ENCODE measurements around the gene KCNK1. TPM values are rescaled to one million over a fixed set of nuclear protein-coding genes. Genes with fewer than 3 reads are reported as not detected.
"Not testable (repeated sequence)": the region's sequence is repeated elsewhere in the genome, so short reads cannot be mapped to it uniquely, and the experiment has no call there.

The KCNK1 gene
- total RNA-seq, 1 experiment from 2014 or later: 0.45 TPM

GRCh38 chr1:233673947-233674431, 60.1 kb downstream of the KCNK1 start:
- no peak for DNase-seq (ENCODE audit: low read depth, low spot score)
- in situ Hi-C loops (cut with HindIII; ENCODE audit: low pct_unique_long_range_greater_than_20kb, low sequenced_read_pairs): no loop called here

GRCh38 chr1:233675446-233675845, 61.5 kb downstream of the KCNK1 start:
- DNase-seq (ENCODE audit: low read depth, low spot score): no peak
- in situ Hi-C loops (cut with HindIII; ENCODE audit: low pct_unique_long_range_greater_than_20kb, low sequenced_read_pairs): no loop called here

GRCh38 chr1:233675893-233676292, 62.0 kb downstream of the KCNK1 start:
- in situ Hi-C loops (cut with HindIII; ENCODE audit: low pct_unique_long_range_greater_than_20kb, low sequenced_read_pairs): no loop called here
- no peak for DNase-seq (ENCODE audit: low read depth, low spot score)

GRCh38 chr1:233677690-233678354, 63.9 kb downstream of the KCNK1 start:
- no peak for DNase-seq (ENCODE audit: low read depth, low spot score)
- in situ Hi-C loops (cut with HindIII; ENCODE audit: low pct_unique_long_range_greater_than_20kb, low sequenced_read_pairs): no loop called here

GRCh38 chr1:233679030-233679429, 65.1 kb downstream of the KCNK1 start:
- in situ Hi-C loops (cut with HindIII; ENCODE audit: low pct_unique_long_range_greater_than_20kb, low sequenced_read_pairs): no loop called here
- no peak for DNase-seq (ENCODE audit: low read depth, low spot score)

GRCh38 chr1:233679591-233680373, 65.9 kb downstream of the KCNK1 start:
- DNase-seq (ENCODE audit: low read depth, low spot score): no peak
- in situ Hi-C loops (cut with HindIII; ENCODE audit: low pct_unique_long_range_greater_than_20kb, low sequenced_read_pairs): no loop called here

GRCh38 chr1:233681285-233681684, 67.4 kb downstream of the KCNK1 start:
- DNase-seq (ENCODE audit: low read depth, low spot score): no peak
- in situ Hi-C loops (cut with HindIII; ENCODE audit: low pct_unique_long_range_greater_than_20kb, low sequenced_read_pairs): no loop called here

GRCh38 chr1:233686653-233687052, 72.7 kb downstream of the KCNK1 start:
- in situ Hi-C loops (cut with HindIII; ENCODE audit: low pct_unique_long_range_greater_than_20kb, low sequenced_read_pairs): not testable (repeated sequence)

GRCh38 chr1:233689017-233689747, 75.3 kb downstream of the KCNK1 start:
- in situ Hi-C loops (cut with HindIII; ENCODE audit: low pct_unique_long_range_greater_than_20kb, low sequenced_read_pairs): no loop called here
- no peak for DNase-seq (ENCODE audit: low read depth, low spot score)

More at GRCh38 chr1:233686653-233687052, 72.7 kb downstream of the KCNK1 start:
- DNase-seq (ENCODE audit: low read depth, low spot score): not testable (repeated sequence)

GRCh38 chr1:233689748-233690254, 75.9 kb downstream of the KCNK1 start:
- DNase-seq (ENCODE audit: low read depth, low spot score): no peak
- in situ Hi-C loops (cut with HindIII; ENCODE audit: low pct_unique_long_range_greater_than_20kb, low sequenced_read_pairs): no loop called here

GRCh38 chr1:233695901-233696300, 82.0 kb downstream of the KCNK1 start:
- DNase-seq (ENCODE audit: low read depth, low spot score): no peak
- in situ Hi-C loops (cut with HindIII; ENCODE audit: low pct_unique_long_range_greater_than_20kb, low sequenced_read_pairs): no loop called here

GRCh38 chr1:233700338-233700737, 86.4 kb downstream of the KCNK1 start:
- in situ Hi-C loops (cut with HindIII; ENCODE audit: low pct_unique_long_range_greater_than_20kb, low sequenced_read_pairs): no loop called here
- DNase-seq (ENCODE audit: low read depth, low spot score): no peak

GRCh38 chr1:233704170-233704897, 90.4 kb downstream of the KCNK1 start:
- no peak for DNase-seq (ENCODE audit: low read depth, low spot score)
- in situ Hi-C loops (cut with HindIII; ENCODE audit: low pct_unique_long_range_greater_than_20kb, low sequenced_read_pairs): no loop called here

- in situ Hi-C loops (cut with HindIII; ENCODE audit: low pct_unique_long_range_greater_than_20kb, low sequenced_read_pairs): no loop called here
Observed at GRCh38 chr1:233704898-233705723, 91.2 kb downstream of the KCNK1 start.

GRCh38 chr1:233707153-233707879, 93.4 kb downstream of the KCNK1 start:
- DNase-seq (ENCODE audit: low read depth, low spot score): no peak
- in situ Hi-C loops (cut with HindIII; ENCODE audit: low pct_unique_long_range_greater_than_20kb, low sequenced_read_pairs): no loop called here

More at GRCh38 chr1:233704898-233705723, 91.2 kb downstream of the KCNK1 start:
- DNase-seq (ENCODE audit: low read depth, low spot score): no peak
